ENCODE results near the gene ZNF543.
"Not testable (repeated sequence)": the region's sequence is repeated elsewhere in the genome, so short reads cannot be mapped to it uniquely, and the experiment has no call there.

ZNF543 gene

DNA sequence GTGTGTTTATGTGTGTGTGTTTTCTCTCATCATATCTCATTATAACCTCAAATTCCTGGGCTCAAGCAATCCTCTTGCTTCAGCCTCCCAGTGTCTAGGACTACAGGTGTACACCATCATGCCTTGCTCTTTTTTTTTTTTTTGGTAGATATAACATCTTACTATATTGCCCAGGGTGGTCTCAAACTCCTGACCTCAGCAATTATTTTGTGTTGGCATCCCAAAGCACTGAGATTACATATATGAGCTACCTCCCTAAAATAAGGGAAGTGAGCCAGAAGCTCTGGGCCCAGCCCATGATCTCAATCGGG is 448 bp upstream of the ZNF543 start:
- in situ Hi-C loops (cut with HindIII; ENCODE audit: low sequenced_read_pairs): no loop called here

DNA sequence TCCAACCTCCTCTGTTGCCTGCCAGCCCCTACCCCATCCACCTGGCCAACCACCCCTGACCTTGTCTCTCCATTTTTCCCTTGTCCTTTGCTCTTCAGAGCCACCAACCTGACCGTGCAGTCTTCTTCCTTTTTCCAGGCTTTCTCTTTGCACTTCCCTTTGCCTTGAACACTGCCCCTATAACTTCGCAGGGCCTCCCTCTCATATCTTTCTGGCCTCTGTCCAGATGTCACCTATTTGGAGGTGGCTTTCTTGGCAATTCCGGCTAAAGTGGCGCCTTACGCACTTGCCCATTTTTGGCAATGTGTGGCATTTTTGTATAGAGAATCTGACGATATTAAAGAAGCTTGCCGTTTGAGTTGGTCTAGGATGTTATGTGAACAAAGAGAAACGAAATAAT is 844 bp downstream of the ZNF543 start:
- in situ Hi-C loops (cut with HindIII; ENCODE audit: low sequenced_read_pairs): no loop called here

GRCh38 chr19:57321751-57322150 is 1.5 kb downstream of the ZNF543 start:
- in situ Hi-C loops (cut with HindIII; ENCODE audit: low sequenced_read_pairs): no loop called here

DNA sequence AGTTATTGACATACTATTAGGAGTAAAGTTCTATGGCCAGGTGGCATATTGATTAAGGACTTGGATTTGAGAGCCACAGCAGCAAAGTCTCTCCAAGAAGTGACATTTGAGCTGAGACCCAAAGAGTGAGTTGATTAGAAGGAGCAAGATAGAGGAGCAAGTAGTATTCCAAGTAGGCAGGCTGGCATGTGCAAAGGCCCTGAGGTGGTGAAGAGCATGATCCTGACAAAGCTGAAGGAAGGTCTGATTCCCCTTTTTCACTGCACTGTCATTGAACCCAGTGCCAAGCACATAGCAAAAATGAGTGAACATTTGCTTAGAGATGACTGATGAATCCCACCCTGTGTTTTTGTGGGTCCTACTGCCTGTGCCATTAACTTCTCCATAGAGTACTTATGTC is 4.7 kb downstream of the ZNF543 start:
- in situ Hi-C loops (cut with HindIII; ENCODE audit: low sequenced_read_pairs): loop anchor here (5.0 kb wide), 1 partner anchor 57 kb away; no protein-coding TSS in a partner anchor

- in situ Hi-C loops (cut with HindIII; ENCODE audit: low sequenced_read_pairs): loop anchor here (5.0 kb wide), 1 partner anchor 54 kb away; no protein-coding TSS in a partner anchor
Observed at GRCh38 chr19:57327993-57328392, 7.7 kb downstream of the ZNF543 start.

- in situ Hi-C loops (cut with HindIII; ENCODE audit: low sequenced_read_pairs): no loop called here
Observed at GRCh38 chr19:57334191-57334590, 13.9 kb downstream of the ZNF543 start.

GRCh38 chr19:57338877-57339276 is 18.6 kb downstream of the ZNF543 start:
- in situ Hi-C loops (cut with HindIII; ENCODE audit: low sequenced_read_pairs): no loop called here

GRCh38 chr19:57342582-57342981 is 22.3 kb downstream of the ZNF543 start:
- in situ Hi-C loops (cut with HindIII; ENCODE audit: low sequenced_read_pairs): no loop called here

GRCh38 chr19:57348136-57348535 is 27.9 kb downstream of the ZNF543 start:
- in situ Hi-C loops (cut with HindIII; ENCODE audit: low sequenced_read_pairs): no loop called here

DNA sequence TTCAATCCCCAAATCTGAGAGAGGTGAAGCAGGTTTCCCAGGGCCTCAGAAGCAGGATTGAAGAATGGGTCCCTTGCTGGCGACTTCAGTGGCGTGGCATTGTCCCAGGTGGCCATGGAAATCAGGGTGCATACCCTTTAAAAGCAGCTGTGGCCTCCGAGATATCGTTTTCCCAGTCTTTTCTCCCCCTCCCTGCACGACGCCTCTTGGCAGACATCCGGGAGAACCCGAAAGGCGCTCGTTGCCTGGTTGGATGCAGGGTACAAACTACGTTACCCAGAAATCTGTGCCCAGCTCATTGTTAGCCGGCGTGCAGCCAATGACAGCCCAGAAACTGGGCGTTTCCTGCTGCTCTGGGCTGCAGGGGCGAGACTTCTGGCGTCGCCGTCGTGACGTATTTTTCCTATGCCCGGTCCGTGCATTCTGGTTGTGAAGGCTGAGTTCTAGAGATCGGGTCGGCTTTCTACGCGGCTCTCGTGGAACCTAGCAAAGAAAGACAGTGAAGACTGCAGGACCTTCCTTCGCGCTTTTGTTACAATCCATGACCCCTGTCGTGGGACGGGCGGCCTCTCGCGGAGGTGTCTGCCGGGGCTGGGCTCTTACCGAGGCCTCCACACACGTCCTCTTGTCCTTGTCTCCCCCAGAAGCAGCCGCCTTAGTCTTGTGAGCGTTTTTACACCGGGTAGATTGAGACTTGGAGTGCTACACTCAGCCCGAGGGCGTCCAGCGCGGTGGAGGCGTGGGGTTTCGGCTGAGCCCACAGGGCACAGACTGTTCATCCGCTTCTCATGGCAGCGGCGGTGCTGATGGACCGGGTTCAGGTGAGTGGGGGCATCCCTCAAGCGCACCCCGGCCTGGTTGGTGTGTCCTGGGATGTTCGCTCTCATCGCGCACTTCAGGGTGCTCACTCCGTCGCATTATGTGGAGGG is 30.9 kb downstream of the ZNF543 start, which contains the start of gene ZNF304:
Gene ZNF304, plus strand, starts transcription at position 395 of the 929 bp plus-strand sequence. Its CDS starts 394 bp downstream, at position 789.
- in situ Hi-C loops (cut with HindIII; ENCODE audit: low sequenced_read_pairs): no loop called here

DNA sequence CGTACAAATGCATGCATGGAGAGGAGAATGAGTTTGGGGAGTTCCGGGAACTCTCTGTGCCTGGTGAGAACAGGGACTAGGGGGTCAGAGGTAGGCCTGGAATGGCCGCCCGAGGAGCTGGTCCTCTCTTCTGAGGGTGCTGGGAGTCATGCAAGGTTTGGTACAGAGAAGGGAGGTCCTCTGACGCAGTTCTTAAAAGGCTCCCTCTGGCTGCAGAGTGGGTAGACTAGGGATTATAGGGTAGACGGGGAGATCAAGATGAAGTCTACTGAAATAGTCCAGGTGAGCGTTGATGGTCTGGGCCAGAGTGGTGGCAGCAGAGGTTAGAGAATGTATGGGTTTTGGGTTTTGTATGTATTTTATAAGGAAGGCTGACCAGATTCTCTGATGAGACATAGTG is 31.6 kb downstream of the ZNF543 start:
- in situ Hi-C loops (cut with HindIII; ENCODE audit: low sequenced_read_pairs): no loop called here

DNA sequence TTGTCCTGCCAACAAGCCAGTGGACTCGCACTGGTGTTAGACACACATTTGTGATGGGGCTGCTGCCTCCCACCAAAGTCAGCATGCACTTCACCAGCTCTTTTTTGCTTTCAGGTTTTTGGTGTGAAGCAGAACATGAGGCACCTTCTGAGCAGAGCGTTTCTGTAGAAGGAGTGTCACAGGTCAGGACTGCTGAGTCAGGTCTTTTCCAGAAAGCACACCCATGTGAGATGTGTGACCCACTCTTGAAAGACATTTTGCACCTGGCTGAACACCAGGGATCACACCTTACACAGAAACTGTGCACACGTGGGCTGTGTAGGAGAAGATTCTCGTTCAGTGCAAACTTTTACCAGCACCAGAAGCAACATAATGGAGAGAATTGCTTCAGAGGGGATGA is 35.6 kb downstream of the ZNF543 start:
- in situ Hi-C loops (cut with HindIII; ENCODE audit: low sequenced_read_pairs): no loop called here

DNA sequence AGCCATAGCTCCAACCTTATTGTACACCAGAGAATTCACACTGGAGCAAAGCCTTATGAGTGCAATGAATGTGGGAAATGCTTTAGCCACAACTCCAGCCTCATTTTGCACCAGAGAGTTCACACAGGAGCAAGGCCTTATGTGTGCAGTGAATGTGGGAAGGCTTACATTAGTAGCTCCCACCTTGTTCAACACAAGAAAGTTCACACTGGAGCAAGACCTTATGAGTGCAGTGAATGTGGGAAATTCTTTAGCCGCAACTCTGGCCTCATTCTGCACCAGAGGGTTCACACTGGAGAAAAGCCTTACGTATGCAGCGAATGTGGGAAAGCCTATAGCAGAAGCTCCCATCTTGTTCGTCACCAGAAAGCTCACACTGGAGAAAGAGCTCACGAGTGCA is 37.1 kb downstream of the ZNF543 start:
- in situ Hi-C loops (cut with HindIII; ENCODE audit: low sequenced_read_pairs): no loop called here

DNA sequence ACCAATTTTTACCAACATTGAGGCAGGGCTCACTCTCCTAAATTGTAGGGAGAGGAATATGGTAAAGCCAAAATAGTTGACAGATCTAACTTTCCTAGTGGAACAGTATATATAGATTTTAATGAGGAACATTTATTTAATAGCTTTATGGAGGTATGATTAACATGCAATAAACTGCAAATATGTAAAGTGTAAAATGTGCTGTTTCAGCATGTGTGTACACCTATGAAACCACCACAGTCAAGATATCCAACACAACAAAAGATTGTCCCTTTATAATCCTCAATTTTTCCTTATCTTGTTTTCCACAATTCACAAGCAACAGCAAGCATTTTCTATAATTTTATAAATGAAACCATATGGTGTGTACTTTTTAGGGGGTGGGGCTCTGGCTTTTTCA is 39.0 kb downstream of the ZNF543 start:
- in situ Hi-C loops (cut with HindIII; ENCODE audit: low sequenced_read_pairs): no loop called here

- in situ Hi-C loops (cut with HindIII; ENCODE audit: low sequenced_read_pairs): no loop called here
Observed at GRCh38 chr19:57362419-57362818, 42.1 kb downstream of the ZNF543 start.

DNA sequence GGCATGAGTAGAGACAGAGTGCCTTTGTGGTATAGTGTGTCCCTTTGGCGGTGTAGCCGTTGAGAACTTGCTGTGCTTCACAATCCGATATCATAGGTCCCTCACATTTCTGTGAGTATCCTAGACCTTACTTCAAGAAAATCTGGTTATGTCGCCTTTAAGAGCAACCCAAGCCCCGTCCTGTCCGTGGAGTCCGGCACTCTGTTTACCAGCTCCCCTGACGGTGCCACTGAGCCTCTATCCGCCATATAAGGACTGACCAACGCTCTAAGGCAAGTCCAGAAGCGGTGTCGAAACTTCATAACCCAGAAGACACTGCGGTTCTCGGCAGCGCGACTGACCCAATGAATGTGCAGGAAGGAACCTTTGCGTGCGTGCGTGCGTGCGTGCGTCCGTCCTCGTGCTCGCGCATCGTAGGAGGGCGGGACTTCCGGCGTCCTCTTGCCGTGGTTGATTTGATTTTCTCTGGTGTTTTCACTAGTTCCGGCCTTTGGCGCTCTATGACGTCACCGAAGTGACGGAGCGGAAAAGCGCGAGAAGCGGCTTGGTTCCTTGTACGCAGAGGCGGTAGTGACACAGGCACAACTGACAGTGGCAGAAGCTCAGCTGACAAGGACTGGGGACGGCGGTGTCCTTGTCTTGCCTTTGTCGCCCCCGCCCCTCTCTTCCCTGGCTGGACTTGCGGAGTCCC is 42.9 kb downstream of the ZNF543 start, which contains the start of the genes TRAPPC2B and ZNF547:
Gene TRAPPC2B, plus strand, starts transcription at position 555 of the 691 bp plus-strand sequence. CDS start 1,283 bp downstream, outside the sequence.
Gene ZNF547, plus strand, starts transcription at position 555 of the 691 bp plus-strand sequence. CDS start 5,005 bp downstream, outside the sequence.
- in situ Hi-C loops (cut with HindIII; ENCODE audit: low sequenced_read_pairs): no loop called here

DNA sequence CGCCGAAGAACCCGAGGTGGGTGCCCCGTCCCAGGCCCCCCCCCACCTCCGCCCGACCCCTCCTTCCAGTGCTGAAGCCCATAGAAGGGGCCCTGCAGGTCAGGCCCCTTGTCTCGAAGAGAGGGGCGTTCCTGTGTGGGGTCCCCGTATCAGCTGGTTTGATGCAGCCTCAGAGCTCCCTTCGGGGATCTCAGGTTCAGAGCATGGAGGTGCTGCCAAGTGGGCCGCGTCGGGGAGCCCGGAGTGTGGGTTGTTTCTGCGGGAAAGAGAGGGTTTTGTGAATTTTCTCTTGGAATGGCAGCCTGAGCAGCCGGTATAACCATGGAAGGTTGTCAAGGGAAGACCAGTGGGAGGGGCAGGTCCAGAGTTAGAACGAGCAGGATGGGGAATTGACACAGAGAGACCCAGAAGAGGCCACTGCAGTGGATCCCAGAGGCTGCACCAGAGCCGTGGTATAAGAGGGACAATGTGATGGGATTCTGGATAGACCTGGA is 43.5 kb downstream of the ZNF543 start:
- in situ Hi-C loops (cut with HindIII; ENCODE audit: low sequenced_read_pairs): no loop called here

DNA sequence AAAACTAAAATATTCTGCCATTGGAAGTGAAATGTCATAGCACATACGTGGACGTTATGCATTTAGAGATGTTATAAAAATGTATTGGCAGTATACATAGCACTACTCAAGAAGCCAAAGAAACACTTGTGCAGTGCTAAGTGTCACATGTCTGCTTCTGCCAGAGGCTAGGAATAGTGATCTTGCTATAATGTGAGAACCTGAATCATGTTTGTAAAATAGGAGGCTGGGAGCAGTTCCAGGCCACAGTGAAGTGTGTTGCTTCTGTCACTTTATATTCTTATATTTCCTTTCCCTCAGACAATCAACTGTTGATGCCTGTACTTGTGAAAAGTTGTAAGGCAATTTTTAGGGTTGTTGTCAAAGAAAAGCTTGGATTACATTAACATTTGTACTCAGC is 46.5 kb downstream of the ZNF543 start:
- in situ Hi-C loops (cut with HindIII; ENCODE audit: low sequenced_read_pairs): no loop called here

GRCh38 chr19:57374179-57374578 is 53.9 kb downstream of the ZNF543 start:
- in situ Hi-C loops (cut with HindIII; ENCODE audit: low sequenced_read_pairs): no loop called here

- in situ Hi-C loops (cut with HindIII; ENCODE audit: low sequenced_read_pairs): not testable (repeated sequence)
Observed at GRCh38 chr19:57374647-57375046, 54.4 kb downstream of the ZNF543 start.

GRCh38 chr19:57376151-57376550 is 55.9 kb downstream of the ZNF543 start:
- in situ Hi-C loops (cut with HindIII; ENCODE audit: low sequenced_read_pairs): no loop called here

Data from endothelial cell of hepatic sinusoid (primary cell).